Hepatocyte (in vitro differentiated cells): Measurements from ENCODE around the gene LRRC43.

Source experiments
- EZH2 ChIP-seq: fragments of 200-600 bp; sonication (generic); IDR thresholded peaks from 2 replicates; pipeline ENCODE4 v1.6.1; 2016; ENCODE audit warnings: antibody characterized with exemption, mild to moderate bottlenecking, borderline replicate concordance
- TF ChIP-seq, protein P1 (sequence below): fragments of 200-600 bp; sonication (generic); IDR thresholded peaks from 2 replicates; pipeline ENCODE4 v1.5.1; 2016; ENCODE audit warnings: antibody characterized with exemption, mild to moderate bottlenecking; ENCODE audit not compliant: poor library complexity

DNA sequence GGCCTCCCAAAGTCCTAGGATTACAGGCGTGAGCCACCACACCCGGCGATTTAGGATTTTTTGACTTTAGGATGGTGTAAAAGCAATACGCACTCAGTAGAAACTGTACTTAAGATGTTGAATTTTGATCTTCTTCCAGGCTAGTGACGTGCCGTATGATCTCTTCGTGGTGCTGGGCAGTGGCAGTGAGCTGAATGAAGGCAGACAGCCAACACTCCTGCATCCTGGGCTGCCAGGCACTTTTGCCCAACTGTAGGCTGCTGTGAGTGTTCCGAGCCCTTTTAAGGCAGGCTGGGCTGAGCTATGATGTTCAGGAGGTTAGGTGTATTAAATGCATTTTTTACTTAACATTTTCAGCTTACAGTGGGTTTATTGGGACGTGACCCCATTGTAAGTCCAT is 30.2 kb upstream of the LRRC43 start:
- TF ChIP-seq, protein P1, sequence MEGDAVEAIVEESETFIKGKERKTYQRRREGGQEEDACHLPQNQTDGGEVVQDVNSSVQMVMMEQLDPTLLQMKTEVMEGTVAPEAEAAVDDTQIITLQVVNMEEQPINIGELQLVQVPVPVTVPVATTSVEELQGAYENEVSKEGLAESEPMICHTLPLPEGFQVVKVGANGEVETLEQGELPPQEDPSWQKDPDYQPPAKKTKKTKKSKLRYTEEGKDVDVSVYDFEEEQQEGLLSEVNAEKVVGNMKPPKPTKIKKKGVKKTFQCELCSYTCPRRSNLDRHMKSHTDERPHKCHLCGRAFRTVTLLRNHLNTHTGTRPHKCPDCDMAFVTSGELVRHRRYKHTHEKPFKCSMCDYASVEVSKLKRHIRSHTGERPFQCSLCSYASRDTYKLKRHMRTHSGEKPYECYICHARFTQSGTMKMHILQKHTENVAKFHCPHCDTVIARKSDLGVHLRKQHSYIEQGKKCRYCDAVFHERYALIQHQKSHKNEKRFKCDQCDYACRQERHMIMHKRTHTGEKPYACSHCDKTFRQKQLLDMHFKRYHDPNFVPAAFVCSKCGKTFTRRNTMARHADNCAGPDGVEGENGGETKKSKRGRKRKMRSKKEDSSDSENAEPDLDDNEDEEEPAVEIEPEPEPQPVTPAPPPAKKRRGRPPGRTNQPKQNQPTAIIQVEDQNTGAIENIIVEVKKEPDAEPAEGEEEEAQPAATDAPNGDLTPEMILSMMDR, result no peak
- TF ChIP-seq EZH2, result no peak
